ENCODE measurements around the gene ST6GALNAC3.
"Not testable (repeated sequence)": the region's sequence is repeated elsewhere in the genome, so short reads cannot be mapped to it uniquely, and the experiment has no call there.

The ST6GALNAC3 gene

DNA sequence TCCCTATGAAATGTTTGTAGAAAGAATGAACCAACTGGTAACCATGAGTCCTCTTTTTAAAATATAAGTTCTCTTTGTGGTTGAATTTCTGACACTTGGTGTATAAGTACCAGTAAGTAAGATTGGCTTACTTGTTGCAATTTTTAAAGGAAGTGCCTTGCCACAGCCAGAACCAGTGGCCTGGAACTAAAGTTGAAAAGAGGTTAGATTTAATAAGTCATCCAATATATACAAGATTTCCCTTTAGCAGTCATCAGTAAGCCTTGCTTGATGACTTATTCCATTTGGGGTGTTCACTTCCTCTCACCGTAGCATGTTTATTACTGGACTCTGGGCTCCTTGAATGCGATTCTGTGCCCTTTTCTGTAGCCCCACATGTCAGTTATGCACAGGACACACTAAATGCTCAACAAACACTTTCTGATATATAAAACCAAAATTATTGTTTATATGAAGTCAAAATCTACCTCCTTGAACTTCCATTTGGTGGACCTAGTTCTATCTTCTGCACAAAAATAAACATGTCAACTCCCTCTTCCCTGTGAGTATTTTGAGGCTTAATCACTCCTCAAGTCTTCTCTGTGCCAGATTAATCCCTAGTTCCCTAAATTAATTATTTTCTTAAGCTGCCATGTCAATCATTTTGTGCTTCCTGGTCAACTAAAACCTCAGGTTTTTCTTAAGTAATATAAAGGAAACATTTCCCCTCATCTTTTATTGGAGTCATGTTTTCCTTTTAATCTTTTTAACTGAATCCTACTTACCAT, 218.1 kb downstream of the ST6GALNAC3 start:
- no peak for DNase-seq

DNA sequence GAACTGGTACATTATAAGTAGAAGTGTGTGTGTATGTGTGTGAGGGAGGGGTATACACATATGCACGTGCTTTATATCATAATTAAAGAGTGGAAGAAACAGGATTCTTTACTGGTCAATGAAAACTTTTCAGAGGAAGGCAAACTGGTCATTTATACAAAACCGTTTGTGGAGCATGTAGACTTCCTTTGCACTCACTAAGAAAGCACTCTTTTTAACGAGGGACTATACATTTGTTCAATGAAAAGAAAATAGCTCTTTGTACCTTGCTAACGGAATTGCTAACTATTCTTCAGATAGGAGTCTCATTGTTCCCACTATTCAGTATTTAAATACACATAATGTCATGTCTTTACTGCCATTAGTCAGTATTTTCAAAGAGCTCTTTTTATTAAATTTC, 219.3 kb downstream of the ST6GALNAC3 start:
- DNase-seq: no peak

DNA sequence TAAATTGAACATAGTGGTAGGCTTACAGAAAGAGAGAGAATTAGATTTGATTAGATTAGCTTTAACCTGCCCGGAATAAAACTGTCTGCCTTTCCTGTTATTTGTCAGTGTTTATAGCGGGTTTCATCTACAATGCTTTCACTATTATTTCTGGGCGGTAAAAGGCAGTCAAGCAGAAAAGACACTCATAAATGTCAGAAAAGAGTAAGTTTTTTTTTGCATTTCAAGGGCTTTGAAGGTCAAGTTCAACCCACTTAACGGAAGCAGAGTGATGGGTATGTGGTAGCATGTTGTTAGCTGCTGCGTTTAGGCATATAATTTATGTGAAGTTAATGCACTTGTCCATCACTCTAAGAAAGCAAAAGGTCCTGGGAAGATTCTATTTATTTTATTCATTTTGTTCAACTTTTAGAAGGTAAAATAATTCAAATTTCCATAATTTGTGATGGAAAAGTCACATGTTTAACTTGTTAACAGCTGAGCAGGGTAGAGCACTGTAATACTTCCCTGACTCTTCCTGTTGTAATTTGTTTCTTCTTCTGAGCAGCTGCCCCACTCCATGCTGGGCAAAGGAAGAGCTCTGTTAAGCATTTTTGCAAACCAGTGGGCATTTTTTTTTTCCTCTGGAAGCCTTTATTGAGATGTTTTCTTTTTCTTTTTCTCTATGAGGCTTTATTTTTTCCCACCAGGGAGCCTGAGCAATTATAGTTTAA, 220.1 kb downstream of the ST6GALNAC3 start:
- DNase-seq: no peak

DNA sequence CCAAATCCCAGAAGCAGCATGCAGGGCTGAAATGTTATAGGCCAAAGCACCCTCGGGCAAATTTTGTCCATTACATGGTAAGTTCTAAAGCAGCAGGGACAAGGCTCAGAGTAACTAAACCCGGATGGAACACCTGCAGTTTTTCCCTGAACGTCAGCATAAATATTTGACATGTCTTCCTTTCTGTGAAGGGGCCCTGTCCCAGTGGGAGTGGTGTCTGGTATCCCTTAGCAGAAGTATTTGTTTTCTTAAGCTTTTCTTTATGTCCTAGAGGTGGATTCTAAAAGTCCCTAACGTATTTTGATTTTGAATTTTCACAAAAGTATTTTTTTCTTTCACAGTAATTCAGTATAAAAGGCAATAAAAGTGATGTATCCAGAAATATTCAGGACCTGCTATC, 223.9 kb downstream of the ST6GALNAC3 start:
- DNase-seq: no peak

DNA sequence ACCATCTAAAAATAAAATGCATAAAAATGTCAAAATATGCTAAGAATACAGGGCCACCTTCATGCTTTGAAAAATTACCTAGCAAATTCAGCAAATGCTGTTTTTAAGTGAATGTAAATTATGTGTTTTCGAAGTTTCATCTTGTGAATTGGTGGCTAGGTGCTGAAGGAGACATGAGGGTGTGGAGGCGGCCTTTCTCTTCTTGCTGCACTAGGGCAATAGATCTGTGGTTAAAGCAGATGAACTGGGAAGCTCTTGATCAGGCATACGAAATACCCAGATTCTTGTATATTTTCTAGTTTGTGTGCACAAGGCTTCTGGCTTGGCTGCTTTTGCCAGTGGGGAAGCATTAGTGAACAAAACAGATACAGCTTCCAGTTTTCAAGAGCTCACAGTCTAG, 224.5 kb downstream of the ST6GALNAC3 start:
- DNase-seq: no peak

DNA sequence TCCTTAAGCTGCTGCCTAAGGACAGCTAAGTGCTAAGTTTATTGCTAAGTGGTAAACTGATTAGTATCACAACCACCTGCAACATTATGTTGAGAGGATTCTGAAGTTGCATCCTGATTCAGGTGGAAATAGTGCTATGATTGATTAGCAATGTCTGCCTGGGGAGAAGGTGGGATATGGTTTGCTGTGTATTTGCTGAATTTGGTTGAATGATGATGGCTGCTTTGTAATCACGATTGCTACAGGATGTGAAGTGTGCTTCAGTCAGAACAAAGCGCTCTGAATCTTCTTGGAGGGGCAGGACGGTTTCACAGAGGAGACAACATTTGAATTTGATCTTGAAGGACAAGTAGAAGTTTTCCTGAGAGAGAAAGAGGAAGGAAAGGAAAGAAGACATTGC, 226.0 kb downstream of the ST6GALNAC3 start:
- no peak for DNase-seq

GRCh38 chr1:76302711-76303339, 228.3 kb downstream of the ST6GALNAC3 start:
- no peak for DNase-seq

- DNase-seq: no peak
Measured at GRCh38 chr1:76303340-76303717, 228.8 kb downstream of the ST6GALNAC3 start.

DNA sequence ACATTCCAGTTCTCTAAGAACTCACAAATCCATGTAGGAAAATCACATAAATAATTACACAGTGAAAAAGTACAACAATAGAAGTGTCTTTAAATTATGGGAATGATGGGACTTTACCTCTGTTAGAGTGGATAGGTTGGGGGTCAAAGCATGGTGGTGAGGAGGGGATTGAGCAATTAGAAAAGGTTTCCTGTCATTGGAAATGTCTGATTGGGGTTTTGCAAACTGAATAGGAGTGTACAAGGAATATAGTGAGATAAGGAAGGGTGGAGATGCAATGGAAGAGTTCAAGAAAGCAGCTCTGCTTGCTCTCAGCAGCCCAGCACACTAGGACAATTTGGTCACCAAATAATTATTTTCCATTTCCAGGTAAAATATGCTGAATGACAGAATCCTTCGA, 238.8 kb downstream of the ST6GALNAC3 start:
- DNase-seq: no peak

GRCh38 chr1:76314730-76315129, 240.2 kb downstream of the ST6GALNAC3 start:
- DNase-seq: no peak

DNA sequence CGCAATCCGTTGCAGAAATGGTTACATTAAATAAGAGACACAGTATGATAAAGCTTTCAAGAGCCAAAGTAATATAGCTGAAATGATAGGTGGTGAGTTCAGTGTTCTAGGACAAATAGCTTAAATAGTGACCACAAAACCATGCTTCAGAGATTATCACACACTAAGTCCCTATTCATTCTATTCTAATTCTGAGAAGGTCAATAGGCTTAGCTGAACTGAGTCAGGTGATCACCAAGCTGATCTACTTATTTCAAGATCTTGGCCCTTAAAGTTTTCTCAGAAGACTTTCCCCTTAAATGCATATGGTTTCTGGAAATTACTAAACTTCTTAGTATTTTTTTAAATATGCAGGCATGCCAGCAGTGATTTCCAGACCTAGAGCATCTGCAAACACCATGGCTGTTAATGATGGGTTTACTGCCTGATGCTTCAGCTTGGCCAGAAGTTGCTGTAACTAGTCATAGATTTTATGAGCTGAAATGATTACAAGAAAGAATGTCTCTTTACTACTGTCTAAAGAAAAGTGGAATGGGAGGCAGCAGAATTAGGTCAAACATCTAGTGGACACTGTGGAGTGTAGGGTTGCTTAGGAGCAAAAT, 242.9 kb downstream of the ST6GALNAC3 start:
- no peak for DNase-seq

- peak; percentile 22 for DNase-seq
Measured at GRCh38 chr1:76330991-76331603, 256.6 kb downstream of the ST6GALNAC3 start.

DNA sequence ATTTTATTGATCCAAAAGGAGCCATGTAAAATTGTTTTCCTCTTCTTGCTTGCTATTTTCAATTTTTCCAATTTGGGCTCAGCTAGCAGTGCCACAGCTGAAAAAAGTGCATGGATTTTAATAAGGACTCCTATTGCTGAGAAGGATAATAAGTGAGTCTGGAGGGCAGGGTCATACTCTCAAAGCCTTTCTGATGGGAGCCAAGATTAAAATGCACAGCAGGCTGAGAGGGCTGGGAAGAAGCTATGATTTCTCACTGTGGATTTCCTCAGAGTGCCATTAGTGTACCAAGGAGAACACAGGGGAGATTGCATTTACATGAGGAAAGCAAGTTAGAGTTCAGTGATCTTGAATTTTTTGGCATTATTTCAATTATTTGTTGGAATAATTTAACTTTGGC, 261.3 kb downstream of the ST6GALNAC3 start:
- DNase-seq: no peak

GRCh38 chr1:76336931-76337371, 262.4 kb downstream of the ST6GALNAC3 start:
- DNase-seq: peak; percentile 92

DNA sequence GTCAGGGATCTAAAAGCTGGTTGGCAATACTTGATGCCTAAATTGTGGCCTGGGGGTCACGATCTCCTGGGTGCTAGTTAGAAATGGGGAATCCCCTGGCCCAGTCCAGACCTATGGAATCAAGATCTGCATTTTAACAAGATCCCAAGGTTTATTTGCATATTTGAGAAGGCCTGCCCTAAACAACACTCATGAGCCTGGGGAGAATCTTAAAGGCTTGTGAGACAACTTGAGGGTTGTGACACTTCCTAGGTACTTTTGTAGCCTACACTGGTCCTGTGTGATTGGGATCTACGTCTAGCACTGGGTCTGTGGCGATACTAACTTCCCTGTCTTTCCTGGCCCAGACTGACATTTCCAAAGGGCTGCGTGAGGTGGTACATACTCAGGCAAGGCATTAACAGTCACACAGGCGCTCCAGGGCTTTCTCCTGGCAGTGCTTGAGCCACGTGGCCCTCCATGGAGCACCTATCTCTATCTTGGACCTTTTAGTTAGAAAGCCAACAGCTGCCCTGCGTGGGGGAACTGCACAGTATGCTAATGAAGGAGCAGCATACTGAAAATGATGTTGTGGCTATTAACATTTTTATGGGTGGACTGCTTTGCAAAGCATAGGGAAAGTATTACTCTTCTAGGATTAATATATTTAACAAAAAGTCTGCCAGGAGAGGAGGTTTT, 263.1 kb downstream of the ST6GALNAC3 start:
- peak; percentile 33 for DNase-seq

GRCh38 chr1:76340056-76340455, 265.5 kb downstream of the ST6GALNAC3 start:
- DNase-seq: no peak

DNA sequence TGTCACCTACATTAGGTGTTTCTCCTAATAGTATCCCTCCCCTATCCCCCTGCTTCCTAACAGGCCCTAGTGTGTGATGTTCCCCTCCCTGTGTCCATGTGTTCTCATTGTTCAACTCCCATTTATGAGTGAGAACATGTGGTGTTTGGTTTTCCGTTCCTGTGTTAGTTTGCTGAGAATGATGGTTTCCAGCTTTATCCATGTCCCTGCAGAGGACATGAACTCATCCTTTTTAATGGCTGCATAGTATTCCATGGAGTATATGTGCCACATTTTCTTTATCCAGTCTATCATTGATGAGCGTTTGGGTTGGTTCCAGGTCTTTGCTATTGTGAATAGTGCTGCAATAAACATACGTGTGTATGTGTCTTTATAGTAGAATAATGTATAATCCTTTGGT, 267.3 kb downstream of the ST6GALNAC3 start:
- not testable (repeated sequence) for DNase-seq

DNA sequence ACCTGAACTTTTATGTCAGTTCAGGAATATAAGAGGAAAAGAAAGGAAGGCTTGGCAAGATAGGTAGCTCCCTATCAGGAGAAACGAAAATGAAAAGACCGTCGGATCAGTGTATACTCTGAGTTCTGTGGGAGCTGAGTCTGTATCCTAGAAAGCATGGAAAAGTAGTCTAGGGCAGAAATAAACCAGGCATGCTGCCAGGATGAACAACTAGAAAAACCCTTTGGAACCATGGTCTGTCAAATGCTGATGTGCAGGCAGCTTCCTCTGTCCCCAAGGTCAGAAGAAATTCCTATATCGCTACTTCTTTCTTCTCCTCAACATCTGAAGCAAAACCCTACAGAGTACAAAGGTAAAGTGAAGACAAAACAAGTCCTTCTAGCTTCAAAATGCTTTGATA, 268.8 kb downstream of the ST6GALNAC3 start:
- no peak for DNase-seq

GRCh38 chr1:76351655-76352054, 277.1 kb downstream of the ST6GALNAC3 start:
- no peak for DNase-seq

- no peak for DNase-seq
Measured at GRCh38 chr1:76352741-76353435, 278.3 kb downstream of the ST6GALNAC3 start.

GRCh38 chr1:76354236-76354635, 279.7 kb downstream of the ST6GALNAC3 start:
- DNase-seq: no peak

GRCh38 chr1:76366726-76367125, 292.2 kb downstream of the ST6GALNAC3 start:
- no peak for DNase-seq

Measured in DMS 273 treated with DMSO at 0.1 percent for 48 hours (cell line).